HG03558 (cell line): Measurements from ENCODE around the gene HRH3.

Source experiments
- ATAC-seq: cut with Tn5 transposase; IDR thresholded peaks from one replicate; pipeline ENCODE4 v1.9.1; 2021; ENCODE audit warnings: moderate number of reproducible peaks; ENCODE audit not compliant: unreplicated experiment; ENCODE audit errors: extremely low read depth

The HRH3 gene

GRCh38 chr20:62232194-62232593 lies 12.1 kb upstream of the HRH3 start:
- ATAC-seq, result no peak

GRCh38 chr20:62231292-62231691 lies 11.2 kb upstream of the HRH3 start:
- no peak for ATAC-seq

GRCh38 chr20:62230696-62231095 lies 10.6 kb upstream of the HRH3 start:
- no peak for ATAC-seq

- no peak for ATAC-seq
Observed at GRCh38 chr20:62230276-62230675, 10.2 kb upstream of the HRH3 start.

- no peak for ATAC-seq
Observed at GRCh38 chr20:62229667-62230066, 9.6 kb upstream of the HRH3 start.

- no peak for ATAC-seq
Observed at GRCh38 chr20:62228982-62229545, 9.0 kb upstream of the HRH3 start.

- no peak for ATAC-seq
Observed at GRCh38 chr20:62227977-62228958, 8.2 kb upstream of the HRH3 start.

- no peak for ATAC-seq
Observed at GRCh38 chr20:62227591-62227976, 7.5 kb upstream of the HRH3 start.

GRCh38 chr20:62226707-62227590 lies 6.9 kb upstream of the HRH3 start:
- ATAC-seq, result no peak

- no peak for ATAC-seq
Observed at GRCh38 chr20:62225820-62226635, 6.0 kb upstream of the HRH3 start.

GRCh38 chr20:62225026-62225425 lies 4.9 kb upstream of the HRH3 start:
- no peak for ATAC-seq

- ATAC-seq, result no peak
Observed at GRCh38 chr20:62224113-62224855, 4.2 kb upstream of the HRH3 start.

- ATAC-seq, result no peak
Observed at GRCh38 chr20:62223571-62223970, 3.5 kb upstream of the HRH3 start.

GRCh38 chr20:62222972-62223371 lies 2.9 kb upstream of the HRH3 start:
- ATAC-seq, result no peak

GRCh38 chr20:62222266-62222850 lies 2.3 kb upstream of the HRH3 start:
- no peak for ATAC-seq

- ATAC-seq, result no peak
Observed at GRCh38 chr20:62220666-62221568, 839 bp upstream of the HRH3 start.

- no peak for ATAC-seq
Observed at GRCh38 chr20:62219101-62219991, 732 bp downstream of the HRH3 start.
